ENCODE measurements around the gene CACNA1S.

The CACNA1S gene

DNA sequence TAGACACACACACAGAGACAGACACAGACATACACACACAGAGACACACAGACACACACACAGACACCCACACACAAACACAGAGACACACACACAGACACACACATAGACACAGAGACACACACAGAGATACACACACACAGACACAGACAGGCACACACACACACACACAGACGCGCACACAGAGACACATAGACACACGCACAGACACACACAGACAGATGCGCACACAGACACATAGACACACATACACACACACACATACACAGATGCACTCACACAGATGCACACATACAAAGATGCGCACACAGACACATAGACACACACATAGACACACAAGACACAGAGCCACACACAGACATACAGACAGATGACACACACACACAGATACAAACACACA, 104.7 kb downstream of the CACNA1S start:
- no peak for FAIRE-seq

DNA sequence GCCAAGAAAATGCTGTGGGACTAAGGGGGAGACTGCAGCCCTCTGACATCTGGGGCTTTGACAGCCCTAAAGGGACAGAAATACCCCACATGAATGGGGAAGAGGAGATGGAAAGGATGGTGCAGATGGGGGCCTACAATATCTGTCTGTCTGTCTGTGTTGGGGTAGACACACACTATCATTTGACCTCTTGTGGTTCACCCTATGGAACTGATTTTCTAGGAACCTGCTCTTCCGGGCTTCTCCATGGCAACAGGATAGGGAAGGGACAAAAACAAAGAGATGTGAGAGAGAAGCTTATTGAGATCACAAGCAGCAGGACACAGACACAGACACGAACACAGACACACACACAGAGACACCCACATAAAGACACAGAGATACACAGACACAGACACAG, 105.8 kb downstream of the CACNA1S start:
- FAIRE-seq = no peak

DNA sequence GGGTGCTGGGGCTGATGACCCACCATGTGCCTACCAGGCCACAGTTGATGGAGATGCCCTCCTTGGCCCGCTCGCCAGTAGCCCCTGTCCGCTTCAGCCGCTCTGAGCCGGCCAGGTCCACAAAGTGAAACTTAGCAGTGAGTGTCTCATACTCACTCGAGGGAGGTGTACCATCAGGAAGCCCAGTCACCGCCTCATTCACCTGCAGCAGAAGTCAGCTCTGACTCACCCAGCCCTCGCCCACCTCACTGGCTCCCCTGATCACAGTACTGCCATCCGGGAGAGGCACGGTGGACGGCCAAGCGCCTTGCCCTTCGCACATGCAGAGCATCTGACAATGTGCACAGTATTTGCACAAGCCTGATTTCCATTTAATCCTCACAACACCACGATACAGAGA, 107.5 kb downstream of the CACNA1S start:
- no peak for FAIRE-seq

DNA sequence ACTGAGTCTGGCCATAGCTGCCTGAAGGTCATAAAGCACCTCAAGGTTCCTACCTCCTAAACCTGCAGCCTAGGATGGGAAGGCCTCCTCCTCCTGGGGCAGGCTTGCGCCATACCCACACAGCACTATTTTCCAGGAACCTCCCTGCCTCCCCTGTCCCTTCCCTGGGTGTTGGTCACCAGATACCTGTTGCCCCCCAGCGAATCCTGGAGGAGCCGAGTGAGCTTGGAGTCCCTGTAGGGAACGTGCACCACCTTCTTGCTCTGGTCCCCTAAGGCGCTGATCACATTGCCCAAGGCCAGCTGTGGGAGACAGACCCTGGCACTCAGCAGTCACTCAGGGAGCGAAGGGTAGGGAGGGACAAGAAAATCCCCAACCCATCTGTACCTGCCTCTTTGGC, 108.1 kb downstream of the CACNA1S start:
- no peak for FAIRE-seq

DNA sequence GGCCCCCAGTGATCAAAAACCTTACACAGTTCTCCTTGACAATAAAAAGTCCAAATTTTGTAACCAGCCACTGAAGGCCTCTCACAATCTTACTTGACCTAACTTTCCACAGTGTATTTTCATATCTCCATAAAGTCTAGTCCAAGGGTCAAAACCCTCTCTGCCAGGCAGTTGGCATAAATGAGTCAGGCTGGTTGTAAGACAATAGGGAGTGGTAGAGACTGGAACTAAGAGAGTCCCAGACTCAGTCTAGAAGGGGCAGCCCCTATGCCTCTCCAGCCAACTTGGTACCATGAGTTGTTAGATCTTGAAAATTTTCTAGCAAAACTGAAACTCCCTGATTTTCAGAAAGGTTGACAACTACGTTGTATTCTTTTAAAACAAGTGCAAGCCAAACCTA, 109.7 kb downstream of the CACNA1S start:
- no peak for FAIRE-seq

DNA sequence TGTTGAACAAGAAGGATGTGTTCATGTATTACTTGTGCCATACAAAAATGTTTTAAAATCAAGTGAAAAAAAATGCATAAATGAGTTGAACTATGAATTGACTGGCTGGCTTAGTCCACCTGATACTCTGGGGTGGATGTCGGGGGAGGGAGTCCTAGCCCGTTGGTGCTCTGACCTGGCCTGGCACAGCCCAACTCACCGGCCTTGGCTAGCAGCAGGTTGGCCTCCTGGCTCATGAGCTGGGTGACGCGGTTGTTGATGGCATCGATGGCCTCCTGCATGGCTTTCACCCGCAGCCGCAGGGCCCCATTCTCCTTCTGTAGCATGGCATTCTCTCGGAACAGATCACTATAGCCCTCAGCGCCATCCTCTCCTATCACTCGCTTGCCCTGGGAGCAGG, 110.3 kb downstream of the CACNA1S start:
- FAIRE-seq = no peak

DNA sequence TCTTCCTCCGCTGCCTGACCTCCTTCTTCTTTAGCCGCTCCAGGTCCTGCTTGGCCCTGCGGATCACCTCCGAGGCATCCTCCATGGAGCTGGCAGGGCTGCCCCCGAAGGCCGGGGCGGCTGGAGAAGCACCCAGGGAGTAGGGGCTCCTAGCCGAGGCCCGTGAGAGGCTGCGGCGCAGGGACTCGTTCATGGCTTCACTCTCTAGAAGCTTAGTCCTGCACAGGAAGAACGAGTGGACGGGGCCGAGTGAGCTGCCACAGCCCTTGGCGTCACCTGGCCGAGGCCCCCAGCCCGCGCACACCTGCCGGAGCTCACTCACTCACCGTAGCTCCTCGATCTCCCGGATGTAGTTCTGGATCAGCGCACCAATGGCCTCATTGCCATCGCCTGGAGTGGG, 111.8 kb downstream of the CACNA1S start:
- FAIRE-seq = no peak

DNA sequence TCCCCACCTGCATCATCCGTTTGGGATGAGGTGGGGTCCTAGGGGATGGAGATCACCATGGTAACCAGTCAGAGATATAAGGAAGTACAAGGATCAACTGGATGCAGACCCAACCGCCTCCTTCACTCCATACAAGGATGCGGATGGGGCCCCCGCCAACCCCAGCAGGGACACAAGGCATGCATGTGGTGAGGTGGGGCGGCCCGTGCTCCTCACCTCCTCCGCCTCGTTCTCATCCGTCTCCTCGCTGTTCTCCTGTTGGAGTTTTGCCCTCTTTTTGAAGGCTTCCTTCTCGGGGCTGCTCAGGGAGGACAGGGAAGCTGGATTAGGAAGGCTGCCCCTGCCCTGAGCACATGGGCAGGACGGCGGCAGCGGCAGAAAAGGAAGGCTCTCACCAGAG, 112.6 kb downstream of the CACNA1S start:
- no peak for FAIRE-seq

DNA sequence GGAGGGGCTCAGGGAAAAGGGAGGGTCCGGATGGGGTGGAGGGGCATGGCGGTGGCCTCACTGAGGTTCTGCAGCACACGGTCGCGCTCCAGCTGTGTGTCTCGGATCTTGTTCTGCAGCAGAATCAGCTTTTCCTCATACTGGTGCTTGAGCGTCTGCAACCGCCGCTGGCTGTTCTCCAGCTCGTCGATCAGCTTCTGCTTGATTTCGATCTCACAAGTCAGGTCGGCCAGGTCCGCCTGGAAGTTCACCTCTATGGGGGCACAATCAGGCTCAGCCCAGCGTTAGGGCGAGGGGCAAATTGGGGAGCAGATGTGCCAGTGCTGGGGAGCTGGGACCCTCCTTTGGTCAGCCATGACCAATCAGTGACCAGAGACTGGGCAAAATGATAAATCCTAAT, 113.9 kb downstream of the CACNA1S start:
- FAIRE-seq = no peak

DNA sequence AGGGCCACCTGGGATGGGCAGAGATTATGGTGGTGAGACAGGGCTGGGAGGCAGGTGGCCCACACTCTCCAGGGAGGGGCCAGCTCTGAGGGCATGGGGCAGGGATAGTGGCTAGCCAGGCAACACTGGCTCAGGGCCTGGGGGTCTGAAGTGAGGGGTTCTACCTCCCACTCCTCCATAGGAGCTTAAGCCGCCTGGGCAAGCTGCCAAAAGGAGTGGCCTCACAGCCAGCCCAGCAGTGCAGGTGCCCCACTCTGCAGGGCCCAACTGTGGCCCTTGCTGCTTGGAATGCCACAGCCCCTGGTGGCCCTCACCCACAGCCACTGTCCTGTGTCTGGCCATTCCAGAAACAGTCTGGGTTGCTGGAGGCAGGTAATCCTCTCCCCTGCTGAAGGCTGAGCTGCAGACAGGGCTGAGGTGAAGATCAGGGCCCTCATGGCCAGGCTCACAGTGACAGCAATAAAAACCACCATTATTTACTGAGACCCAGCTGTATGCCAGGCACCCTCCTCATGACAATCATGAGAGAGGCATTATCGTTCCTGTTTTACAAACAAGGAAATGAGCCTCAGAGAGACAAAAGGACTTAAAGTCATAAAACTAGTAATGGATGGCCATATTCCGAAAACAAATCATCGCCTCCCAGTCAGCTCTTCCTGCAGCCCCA, 119.7 kb downstream of the CACNA1S start:
- no peak for FAIRE-seq

DNA sequence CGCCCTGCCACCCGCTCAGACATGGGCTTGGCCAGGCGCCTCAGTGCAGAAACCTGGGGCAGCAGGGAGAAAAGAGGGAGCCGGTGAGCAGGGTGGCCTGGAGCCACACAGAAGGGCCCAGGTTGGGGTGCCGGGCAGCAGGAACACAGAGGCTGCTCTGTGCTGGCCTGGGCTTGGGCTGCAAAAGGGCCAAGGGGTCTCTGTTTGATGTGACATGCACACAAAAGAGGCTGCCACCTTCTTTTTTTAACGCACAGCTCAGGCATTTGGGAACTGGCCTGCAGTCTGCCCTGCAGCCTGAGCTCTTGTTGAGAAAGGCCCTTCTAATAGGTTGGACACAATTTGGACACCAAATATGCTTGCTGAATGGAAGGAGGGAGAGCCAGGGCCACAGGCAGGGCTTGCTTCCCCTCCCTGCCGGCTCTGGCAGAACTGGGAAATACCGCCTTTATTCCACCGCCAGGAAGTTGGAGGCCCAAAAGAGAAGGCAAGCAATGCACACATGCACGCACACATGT, 121.1 kb downstream of the CACNA1S start:
- FAIRE-seq = no peak

DNA sequence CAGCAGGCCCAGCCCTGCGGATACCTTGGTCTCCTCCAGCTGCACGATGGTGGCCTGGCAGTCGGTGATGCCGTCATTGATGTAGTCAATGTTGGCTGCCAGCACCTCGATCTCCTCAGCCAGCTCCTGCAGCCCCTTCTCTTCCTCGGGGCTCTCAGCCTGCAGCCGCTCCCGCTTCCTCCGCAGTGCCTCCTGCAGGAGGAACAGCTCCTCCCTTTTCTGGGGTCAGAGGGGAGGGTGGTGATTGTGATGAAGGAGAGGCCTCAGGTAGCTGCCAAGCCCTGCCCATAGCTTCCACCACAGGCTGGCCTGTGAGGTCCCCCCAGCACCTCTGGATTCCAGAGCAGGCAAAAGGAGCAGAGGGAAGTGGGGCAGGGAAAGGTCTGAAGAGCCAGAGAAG, 122.1 kb downstream of the CACNA1S start:
- FAIRE-seq = no peak
